ENCODE results near the gene BCS1L.
A peak's percentile ranks its signal among the peaks of the same experiment; 100 is the strongest.

The BCS1L gene, protein sequence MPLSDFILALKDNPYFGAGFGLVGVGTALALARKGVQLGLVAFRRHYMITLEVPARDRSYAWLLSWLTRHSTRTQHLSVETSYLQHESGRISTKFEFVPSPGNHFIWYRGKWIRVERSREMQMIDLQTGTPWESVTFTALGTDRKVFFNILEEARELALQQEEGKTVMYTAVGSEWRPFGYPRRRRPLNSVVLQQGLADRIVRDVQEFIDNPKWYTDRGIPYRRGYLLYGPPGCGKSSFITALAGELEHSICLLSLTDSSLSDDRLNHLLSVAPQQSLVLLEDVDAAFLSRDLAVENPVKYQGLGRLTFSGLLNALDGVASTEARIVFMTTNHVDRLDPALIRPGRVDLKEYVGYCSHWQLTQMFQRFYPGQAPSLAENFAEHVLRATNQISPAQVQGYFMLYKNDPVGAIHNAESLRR

GRCh38 chr2:218659258-218659987 is at the start of gene BCS1L, which contains the start of gene ZNF142:
BCS1L (plus strand) TSS chr2:218659683; CDS start chr2:218660988, 1,305 bp downstream.
ZNF142 (minus strand) TSS chr2:218659623; CDS start chr2:218656429, 3,194 bp downstream.
- DNase-seq (ENCODE audit: low read depth, low spot score): peak; percentile 91

DNA sequence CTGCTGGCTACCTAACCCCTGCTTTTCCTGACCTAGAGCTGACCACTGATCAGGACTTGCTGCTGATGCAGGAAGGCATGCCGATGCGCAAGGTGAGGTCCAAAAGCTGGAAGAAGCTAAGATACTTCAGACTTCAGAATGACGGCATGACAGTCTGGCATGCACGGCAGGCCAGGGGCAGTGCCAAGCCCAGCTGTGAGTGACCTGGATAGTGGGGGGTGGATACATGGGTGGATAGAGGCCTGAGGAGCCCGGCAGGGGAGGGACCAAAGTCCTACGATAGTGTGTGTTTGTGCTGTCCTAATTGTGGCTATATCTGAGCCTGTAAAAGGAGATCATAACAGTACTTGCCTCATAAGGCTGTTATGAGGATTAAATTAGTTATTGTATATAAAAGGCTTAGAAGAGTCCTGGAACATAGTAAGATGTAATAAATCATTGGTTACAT is 43.6 kb upstream of the BCS1L start:
- no peak for DNase-seq (ENCODE audit: low read depth, low spot score)

DNA sequence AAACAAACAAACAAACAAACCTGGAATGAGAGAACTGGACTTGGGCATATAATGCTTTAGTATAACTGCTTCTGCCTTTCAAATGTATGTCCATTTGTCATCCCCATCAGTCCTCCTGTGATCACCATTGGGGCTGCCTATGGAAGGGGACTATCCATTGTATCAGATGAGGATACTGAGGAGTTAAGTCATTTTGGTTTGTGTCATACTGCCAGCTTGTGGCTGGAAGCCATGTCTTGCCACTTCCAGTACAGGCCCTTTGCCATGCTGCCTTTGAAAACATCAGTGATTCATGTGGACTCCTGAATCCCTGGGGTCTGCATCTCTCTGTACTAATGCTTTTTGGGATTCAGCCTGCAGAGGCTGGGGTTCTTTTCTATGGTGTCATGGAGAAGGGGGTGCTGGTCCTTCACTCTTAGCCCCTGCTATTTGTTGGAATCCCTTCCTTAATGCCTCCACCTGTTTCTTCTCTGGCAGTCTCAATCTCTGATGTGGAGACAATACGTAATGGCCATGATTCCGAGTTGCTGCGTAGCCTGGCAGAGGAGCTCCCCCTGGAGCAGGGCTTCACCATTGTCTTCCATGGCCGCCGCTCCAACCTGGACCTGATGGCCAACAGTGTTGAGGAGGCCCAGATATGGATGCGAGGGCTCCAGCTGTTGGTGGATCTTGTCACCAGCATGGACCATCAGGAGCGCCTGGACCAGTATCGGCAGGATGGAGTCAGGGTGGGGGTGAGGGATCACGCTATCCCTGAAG is 41.2 kb upstream of the BCS1L start:
- DNase-seq (ENCODE audit: low read depth, low spot score): no peak

DNA sequence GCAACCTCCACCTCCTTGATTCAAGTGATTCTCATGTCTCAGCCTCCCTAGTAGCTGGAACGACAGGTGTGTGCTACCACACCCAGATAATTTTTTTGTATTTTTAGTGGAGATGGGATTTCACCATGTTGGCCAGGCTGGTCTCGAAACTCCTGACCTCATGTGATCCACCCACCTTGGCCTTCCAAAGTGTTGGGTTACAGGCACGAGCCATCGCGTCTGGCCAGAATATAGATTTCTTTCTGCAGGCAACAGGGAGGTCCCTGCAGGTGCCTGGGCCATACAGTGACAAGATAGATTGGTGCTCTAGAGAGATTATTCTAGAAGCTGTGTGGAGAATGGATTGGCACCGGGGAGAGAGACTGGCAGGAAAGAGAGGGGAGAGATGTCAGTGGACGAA is 38.5 kb upstream of the BCS1L start:
- no peak for DNase-seq (ENCODE audit: low read depth, low spot score)

DNA sequence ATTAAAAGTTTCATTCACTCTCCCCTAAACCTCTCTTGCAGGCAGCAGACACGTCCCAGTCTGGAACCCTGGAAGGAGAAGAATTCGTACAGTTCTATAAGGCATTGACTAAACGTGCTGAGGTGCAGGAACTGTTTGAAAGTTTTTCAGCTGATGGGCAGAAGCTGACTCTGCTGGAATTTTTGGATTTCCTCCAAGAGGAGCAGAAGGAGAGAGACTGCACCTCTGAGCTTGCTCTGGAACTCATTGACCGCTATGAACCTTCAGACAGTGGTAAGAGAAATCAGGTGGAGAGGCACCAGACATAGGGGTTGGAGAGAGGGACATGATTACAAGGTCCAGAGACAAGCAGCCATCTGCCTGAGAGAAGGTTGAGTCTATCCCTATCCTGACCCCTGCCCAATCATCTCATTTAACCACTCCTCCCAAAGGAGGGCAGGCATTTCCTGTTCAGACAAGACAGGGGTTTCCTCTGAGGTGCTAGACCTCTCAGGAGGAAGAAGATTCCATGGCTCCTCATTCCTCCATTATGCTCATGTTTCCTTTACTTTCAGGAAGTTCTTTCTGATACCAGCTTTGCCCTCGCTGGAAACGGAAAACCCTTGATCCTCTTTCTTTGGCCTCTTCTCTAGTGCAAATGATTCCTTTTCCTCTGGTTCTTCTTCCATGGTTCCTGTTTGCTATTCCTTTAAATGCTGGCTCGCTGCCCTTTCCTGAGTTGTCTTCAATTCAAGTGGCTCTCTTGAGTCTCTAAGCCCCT is 36.7 kb upstream of the BCS1L start:
- DNase-seq (ENCODE audit: low read depth, low spot score): no peak

DNA sequence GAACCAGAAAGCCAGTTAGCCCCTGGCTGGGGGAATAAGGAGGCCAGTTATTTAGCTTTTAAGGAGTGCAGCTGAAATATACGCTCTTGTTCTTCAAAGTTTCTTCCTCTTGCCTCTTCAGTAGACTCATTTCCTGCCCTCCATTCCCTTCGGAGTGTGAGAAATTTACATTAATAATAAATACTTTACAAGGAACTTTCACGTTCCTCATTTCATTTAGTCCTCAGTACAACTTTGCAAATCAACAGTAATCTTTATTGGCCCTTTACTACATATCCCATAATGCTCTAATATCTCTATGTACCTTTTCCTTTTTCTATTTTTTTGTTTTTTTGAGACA is 36.1 kb upstream of the BCS1L start:
- no peak for DNase-seq (ENCODE audit: low read depth, low spot score)

- DNase-seq (ENCODE audit: low read depth, low spot score): no peak
Measured at GRCh38 chr2:218626369-218626768, 33.1 kb upstream of the BCS1L start.

DNA sequence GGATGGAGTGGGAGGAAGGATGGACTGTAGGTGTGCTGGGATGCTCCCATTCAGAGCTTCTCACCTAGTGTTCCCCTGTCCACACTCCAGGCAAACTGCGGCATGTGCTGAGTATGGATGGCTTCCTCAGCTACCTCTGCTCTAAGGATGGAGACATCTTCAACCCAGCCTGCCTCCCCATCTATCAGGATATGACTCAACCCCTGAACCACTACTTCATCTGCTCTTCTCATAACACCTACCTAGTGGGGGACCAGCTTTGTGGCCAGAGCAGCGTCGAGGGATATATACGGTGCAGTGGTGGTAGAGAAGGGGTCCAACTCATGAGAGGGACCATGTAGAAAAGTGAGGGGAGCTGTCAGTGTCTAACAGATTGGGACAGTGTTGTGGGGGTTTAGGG is 31.5 kb upstream of the BCS1L start:
- DNase-seq (ENCODE audit: low read depth, low spot score): no peak

- no peak for DNase-seq (ENCODE audit: low read depth, low spot score)
Measured at GRCh38 chr2:218631837-218632236, 27.6 kb upstream of the BCS1L start.

DNA sequence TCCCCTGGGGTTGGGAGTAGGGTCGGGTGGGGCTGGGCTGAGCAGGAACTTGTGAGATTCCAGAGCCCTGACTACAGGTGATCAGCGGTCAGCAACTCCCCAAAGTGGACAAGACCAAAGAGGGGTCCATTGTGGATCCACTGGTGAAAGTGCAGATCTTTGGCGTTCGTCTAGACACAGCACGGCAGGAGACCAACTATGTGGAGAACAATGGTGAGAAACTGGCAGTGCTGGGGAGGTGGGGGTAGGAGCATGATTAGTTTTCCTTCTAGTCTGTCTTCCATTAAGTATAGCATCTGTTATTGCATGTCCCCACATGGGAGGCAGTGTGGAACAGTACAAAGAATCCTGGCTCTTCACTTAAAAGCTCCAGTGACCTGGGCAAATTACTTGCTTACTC is 23.8 kb upstream of the BCS1L start:
- DNase-seq (ENCODE audit: low read depth, low spot score): no peak

DNA sequence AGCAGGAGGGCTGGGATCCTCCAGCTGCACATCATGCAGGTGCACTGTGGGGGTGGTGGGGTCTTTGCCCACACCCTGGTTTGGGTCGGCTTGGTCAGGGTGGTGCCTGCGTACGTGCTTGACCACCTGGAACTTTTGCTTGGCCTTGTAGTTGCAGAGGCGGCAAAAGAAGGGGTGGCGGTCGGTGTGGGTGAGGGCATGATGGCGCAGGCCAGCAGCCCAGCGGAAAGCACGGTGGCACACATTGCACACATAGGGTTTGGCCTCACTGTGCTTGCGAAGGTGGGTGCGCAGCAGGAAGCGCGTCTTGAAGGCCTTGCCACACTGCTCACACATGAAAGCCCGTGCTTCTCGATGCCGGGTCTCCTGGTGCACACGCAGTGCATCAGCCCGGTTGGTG is 21.1 kb upstream of the BCS1L start:
- DNase-seq (ENCODE audit: low read depth, low spot score): no peak

- DNase-seq (ENCODE audit: low read depth, low spot score): no peak
Measured at GRCh38 chr2:218642121-218642656, 17.3 kb upstream of the BCS1L start.

GRCh38 chr2:218642786-218643185 is 16.7 kb upstream of the BCS1L start:
- DNase-seq (ENCODE audit: low read depth, low spot score): no peak

DNA sequence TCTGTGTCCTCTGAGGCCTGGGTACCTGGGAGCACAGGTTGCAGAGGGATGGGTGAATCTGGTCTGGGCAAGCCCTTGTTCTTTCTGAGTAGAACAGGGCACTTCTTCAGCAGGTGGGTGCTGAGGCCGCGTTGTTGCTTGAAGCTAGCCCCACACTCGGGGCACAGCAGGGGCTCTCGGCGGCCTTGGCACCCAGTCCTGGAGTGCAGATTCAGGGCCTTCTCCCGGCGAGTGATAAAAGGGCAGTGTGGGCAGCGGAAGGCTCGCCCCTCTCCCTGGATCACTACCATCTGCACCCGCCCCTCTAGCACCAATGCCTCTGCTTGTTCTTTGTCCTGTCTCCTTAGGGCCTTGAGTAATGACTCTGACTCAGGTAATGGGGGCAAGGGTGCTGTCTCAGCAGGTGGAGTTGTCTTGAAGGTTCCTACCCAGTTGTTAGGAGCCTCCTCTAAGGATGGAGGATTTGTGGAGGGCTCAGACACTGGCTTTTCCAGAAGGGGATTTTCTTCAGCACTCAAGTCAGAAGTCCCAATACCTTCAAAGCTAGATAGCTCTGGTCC is 15.7 kb upstream of the BCS1L start:
- DNase-seq (ENCODE audit: low read depth, low spot score): no peak

DNA sequence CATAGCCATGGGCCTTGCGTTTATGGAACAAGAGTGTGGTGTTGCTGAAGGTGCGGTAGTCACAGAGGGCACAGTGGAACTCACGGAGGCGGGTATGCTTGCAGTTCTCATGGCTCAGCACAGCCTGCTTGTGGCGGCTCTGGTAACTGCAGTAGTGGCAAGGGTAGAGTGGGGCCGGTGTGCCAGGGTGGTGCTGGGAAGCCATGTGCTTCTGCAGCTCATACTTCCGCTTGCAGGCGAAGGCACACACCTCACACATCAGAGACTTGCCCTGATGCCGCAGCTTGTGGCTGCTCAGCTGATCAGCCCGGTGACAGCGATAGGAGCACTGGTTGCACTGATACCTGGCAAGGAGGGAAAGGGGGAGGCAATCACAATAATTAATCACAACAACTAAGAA is 14.8 kb upstream of the BCS1L start:
- no peak for DNase-seq (ENCODE audit: low read depth, low spot score)

GRCh38 chr2:218645126-218645525 is 14.4 kb upstream of the BCS1L start:
- DNase-seq (ENCODE audit: low read depth, low spot score): no peak

DNA sequence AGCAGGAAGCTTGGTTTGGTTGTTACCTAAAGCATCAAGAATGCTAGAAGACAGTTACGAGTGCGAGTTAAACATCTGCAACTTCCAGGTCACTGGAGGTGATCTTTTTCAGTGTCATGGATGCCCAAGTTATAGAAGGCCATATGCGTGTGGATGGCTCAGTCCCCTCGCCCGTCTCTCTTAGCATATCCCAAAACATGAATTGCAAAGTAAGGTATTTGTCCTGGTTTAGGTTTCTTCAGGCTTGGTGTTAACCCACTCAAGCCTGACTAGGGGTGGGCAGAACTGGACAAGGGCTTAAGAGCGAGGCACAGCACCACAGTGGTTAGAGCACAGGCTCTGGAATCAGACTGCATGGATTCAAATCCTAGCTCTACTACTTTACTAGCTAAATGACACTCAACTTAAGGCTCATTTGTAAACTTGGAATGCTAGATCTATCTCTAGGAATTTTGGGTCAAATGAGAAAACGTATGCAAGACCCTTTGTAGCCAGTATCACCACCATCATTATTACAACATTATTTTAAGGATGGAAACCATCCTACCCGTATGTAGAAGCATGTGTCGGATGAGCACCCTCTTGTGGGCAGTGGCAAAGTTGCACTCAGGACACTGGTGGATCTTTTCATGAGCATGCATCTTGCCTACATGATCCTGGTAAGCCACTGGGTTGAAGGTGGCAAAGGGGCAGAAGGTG is 11.2 kb upstream of the BCS1L start:
- DNase-seq (ENCODE audit: low read depth, low spot score): no peak

- DNase-seq (ENCODE audit: low read depth, low spot score): no peak
Measured at GRCh38 chr2:218648787-218649100, 10.7 kb upstream of the BCS1L start.

GRCh38 chr2:218655751-218656150 is 3.7 kb upstream of the BCS1L start:
- no peak for DNase-seq (ENCODE audit: low read depth, low spot score)

GRCh38 chr2:218658671-218659257 is 719 bp upstream of the BCS1L start:
- DNase-seq (ENCODE audit: low read depth, low spot score): no peak
